Urothelium cell line (cell line): ENCODE data around the gene CDK18.

ENCODE experiments used
- DNase-seq: peaks from one replicate; pipeline ENCODE4 v3.0.0; 2011; ENCODE audit warnings: low spot score, mixed read lengths
- FAIRE-seq: peaks from 2 replicates; lab custom pipeline; 2011; peaks lifted over from hg19 to GRCh38; lab: Jason Lieb, UNC

The CDK18 gene

GRCh38 chr1:205502111-205502810 lies 2.2 kb upstream of the CDK18 start:
- DNase-seq (no peak), FAIRE-seq (no peak)

GRCh38 chr1:205502992-205503391 lies 1.5 kb upstream of the CDK18 start:
- no peak for DNase-seq
- no peak for FAIRE-seq

- FAIRE-seq (no peak), DNase-seq (peak; percentile 68)
These were observed 734 bp downstream of the CDK18 start for GRCh38 chr1:205505076-205505729.

- no peak for FAIRE-seq
- DNase-seq: peak; percentile 73
These were observed 1.3 kb downstream of the CDK18 start for GRCh38 chr1:205505791-205506190.

GRCh38 chr1:205506409-205507200 lies 2.1 kb downstream of the CDK18 start:
- DNase-seq: no peak
- FAIRE-seq: no peak

GRCh38 chr1:205508227-205508714 lies 3.8 kb downstream of the CDK18 start:
- DNase-seq (no peak), FAIRE-seq (no peak)

GRCh38 chr1:205510308-205510950 lies 6.0 kb downstream of the CDK18 start:
- no peak for DNase-seq
- FAIRE-seq: no peak

GRCh38 chr1:205510951-205511330 lies 6.5 kb downstream of the CDK18 start:
- FAIRE-seq: no peak
- DNase-seq: no peak

GRCh38 chr1:205512059-205513045 lies 7.9 kb downstream of the CDK18 start:
- FAIRE-seq: no peak
- no peak for DNase-seq

- DNase-seq (no peak), FAIRE-seq (no peak)
These were observed 9.3 kb downstream of the CDK18 start for GRCh38 chr1:205513774-205514173.

- FAIRE-seq: no peak
- DNase-seq: no peak
These were observed 10.0 kb downstream of the CDK18 start for GRCh38 chr1:205514211-205515142.

GRCh38 chr1:205515781-205516253 lies 11.3 kb downstream of the CDK18 start:
- FAIRE-seq: no peak
- DNase-seq: no peak

- no peak for FAIRE-seq
- DNase-seq: no peak
These were observed 11.9 kb downstream of the CDK18 start for GRCh38 chr1:205516362-205516761.

- FAIRE-seq (no peak), DNase-seq (no peak)
These were observed 12.8 kb downstream of the CDK18 start for GRCh38 chr1:205517288-205517687.

- DNase-seq: no peak
- FAIRE-seq: no peak
These were observed 13.3 kb downstream of the CDK18 start for GRCh38 chr1:205517763-205518162.

GRCh38 chr1:205518661-205519540 lies 14.4 kb downstream of the CDK18 start:
- no peak for DNase-seq
- FAIRE-seq: no peak

GRCh38 chr1:205519541-205520131 lies 15.2 kb downstream of the CDK18 start:
- DNase-seq: no peak
- no peak for FAIRE-seq
